B cell (primary cell): ENCODE results near the gene TOP2B. TPM values are rescaled to one million over a fixed set of nuclear protein-coding genes. Genes with fewer than 3 reads are reported as not detected.

Source experiments
- ATAC-seq: fragments of 200-7000 bp; cut with Tn5 transposase; one replicate; pipeline ENCODE4 v1.10.0; 2021; ENCODE audit warnings: low read depth, mild to moderate bottlenecking, moderate number of reproducible peaks, moderate library complexity
- CTCF ChIA-PET: fragments of 350-600 bp; sonication (Branson Sonifier 250); formaldehyde crosslinking; loops from one replicate; lab custom pipeline; 2021; ENCODE audit warnings: antibody characterized with exemption, inconsistent platforms; lab: Charles Lee
- POLR2A ChIA-PET: fragments of 350-600 bp; sonication (Branson Sonifier 250); formaldehyde crosslinking; loops from one replicate; lab custom pipeline; 2021; ENCODE audit warnings: antibody characterized with exemption; lab: Charles Lee
- DNase-seq: peaks from one replicate; pipeline ENCODE4 v3.0.0; 2013
- H2AFZ ChIP-seq: 2 replicates; pipeline ENCODE4 v1.6.1; 2012; ENCODE audit warnings: mild to moderate bottlenecking, low read depth, low read length; ENCODE audit not compliant: insufficient read depth, poor library complexity, severe bottlenecking
- H3K27ac ChIP-seq, 2 donors: 1 replicate in 1 of 2; 2 replicates in 1 of 2; pipeline ENCODE4 v1.5.1; 2012 to 2013; ENCODE audit warnings: low read length in 2 of 2, mild to moderate bottlenecking in 2 of 2, moderate library complexity in 1 of 2
- H3K27me3 ChIP-seq, 4 experiments: fragments of 200-600 bp in 1 of 4; sonication (generic) in 1 of 4; replicated peaks in 1 of 4; 1 replicate in 2 of 4; 2 replicates in 2 of 4; pipeline versions ENCODE4 v1.6.1 to v1.7.0; 2013 to 2016; ENCODE audit warnings: low read length in 3 of 4, mild to moderate bottlenecking in 2 of 4, mixed read lengths in 1 of 4, moderate library complexity in 1 of 4; ENCODE audit not compliant: insufficient read depth in 4 of 4, control insufficient read depth in 3 of 4; ENCODE audit errors: control extremely low read depth in 1 of 4
- H3K36me3 ChIP-seq, 2 experiments: replicated peaks in 1 of 2; 1 replicate in 1 of 2; 2 replicates in 1 of 2; pipeline versions ENCODE4 v1.6.1 to v1.7.1; 2013; ENCODE audit warnings: low read length in 1 of 2; ENCODE audit not compliant: insufficient read depth in 2 of 2, control insufficient read depth in 1 of 2; ENCODE audit errors: control extremely low read depth in 1 of 2, extremely low read depth in 1 of 2
- H3K4me1 ChIP-seq, 2 donors: fragments of 200-600 bp in 1 of 2; sonication (generic) in 1 of 2; 1 replicate in 1 of 2; 2 replicates in 1 of 2; pipeline versions ENCODE4 v1.5.1 to v1.6.1; 2013 to 2017; ENCODE audit warnings: low read length in 2 of 2; ENCODE audit not compliant: control insufficient read depth in 2 of 2, insufficient read depth in 2 of 2
- H3K4me2 ChIP-seq: replicated peaks from 2 replicates; pipeline ENCODE3; 2012; ENCODE audit warnings: mild to moderate bottlenecking, low read depth, low read length; ENCODE audit not compliant: poor library complexity, severe bottlenecking
- H3K4me3 ChIP-seq, 5 experiments: fragments of 200-600 bp in 1 of 5; sonication (generic) in 1 of 5; 1 replicate in 3 of 5; 2 replicates in 2 of 5; pipeline versions ENCODE4 v1.5.1 to v1.7.0; 2011 to 2016; ENCODE audit warnings: low read length in 4 of 5, mild to moderate bottlenecking in 4 of 5, low read depth in 2 of 5, control low read depth in 1 of 5, moderate library complexity in 1 of 5; ENCODE audit not compliant: insufficient read depth in 1 of 5; ENCODE audit errors: control extremely low read depth in 1 of 5, extremely low read depth in 1 of 5
- H3K79me2 ChIP-seq: fragments of 200-600 bp; sonication (generic); one replicate; pipeline ENCODE4 v1.6.0; 2016; ENCODE audit warnings: low read length; ENCODE audit not compliant: control insufficient read depth, insufficient read depth
- H3K9ac ChIP-seq: fragments of 200-600 bp; sonication (generic); 2 replicates; pipeline ENCODE4 v1.6.1; 2017; ENCODE audit warnings: mild to moderate bottlenecking, low read length, moderate library complexity
- H3K9me3 ChIP-seq, 3 donors: one replicate each; pipeline versions ENCODE4 v1.6.1 to v1.7.1; 2013; ENCODE audit warnings: low read length in 2 of 3; ENCODE audit not compliant: control insufficient read depth in 2 of 3, insufficient read depth in 1 of 3; ENCODE audit errors: control extremely low read depth in 1 of 3
- H4K20me1 ChIP-seq: 2 replicates; pipeline ENCODE4 v1.6.0; 2012; ENCODE audit warnings: mild to moderate bottlenecking, low read length; ENCODE audit not compliant: insufficient read depth, control insufficient read depth, poor library complexity, severe bottlenecking
- H3K27ac Mint-ChIP-seq: one replicate; pipeline ENCODE4 v1.8.0; 2021; ENCODE audit warnings: mixed read lengths
- H3K27me3 Mint-ChIP-seq: one replicate; pipeline ENCODE4 v1.8.0; 2021; ENCODE audit warnings: mixed read lengths
- H3K4me1 Mint-ChIP-seq: one replicate; pipeline ENCODE4 v1.8.0; 2021; ENCODE audit warnings: mixed read lengths
- H3K4me3 Mint-ChIP-seq: one replicate; pipeline ENCODE4 v1.8.0; 2021; ENCODE audit warnings: mixed read lengths
- H3K9me3 Mint-ChIP-seq: one replicate; pipeline ENCODE4 v1.8.0; 2022; ENCODE audit warnings: mixed read lengths; ENCODE audit not compliant: insufficient read depth
- CTCF ChIP-seq: fragments of 200-600 bp; IDR thresholded peaks from one replicate; pipeline ENCODE4 v1.8.0; 2022; ENCODE audit warnings: antibody characterized with exemption, mild to moderate bottlenecking
- EZH2 ChIP-seq: IDR thresholded peaks from 2 replicates; pipeline ENCODE4 v1.6.1; 2012; ENCODE audit warnings: borderline replicate concordance, low read depth, mild to moderate bottlenecking, moderate library complexity, low read length; ENCODE audit not compliant: insufficient read depth, poor library complexity, severe bottlenecking
- WGBS: methylation state at CpG from one replicate; pipeline ENCODE4 v1.1.5; 2013; ENCODE audit warnings: missing lambda C conversion rate; ENCODE audit not compliant: insufficient coverage; 5-methylcytosine and 5-hydroxymethylcytosine counted together
- intact Hi-C: fragments of 100-400 bp; cut with micrococcal nuclease; formaldehyde crosslinking; loops from one replicate; pipeline ENCODE4 v1.10.0; 2022
- polyA plus RNA-seq: library from polyadenylated mRNA; depleted of rRNA; stranded (reverse); fragments of >200 nt; gene quantifications from 2 replicates; pipeline ENCODE4 v1.2.3, GENCODE V29; 2012
- total RNA-seq, 2 donors: library from RNA; stranded (reverse); fragments of 120-200 nt in 1 of 2; gene quantifications; 1 replicate in 1 of 2; 2 replicates in 1 of 2; pipeline versions ENCODE4 v1.2.3 to v1.2.4, GENCODE V29; 2013 to 2022

Gene TOP2B
- total and polyA plus RNA-seq, 2 donors (not counting 1 experiment from before 2014, with no cell fraction given) = 22.2 to 149 TPM

- no peaks in the 10 kb centered on the region for H3K27me3 Mint-ChIP-seq
- Histone ChIP-seq H3K27ac (no peak overlapping the region), H3K9ac (no peak overlapping the region), H4K20me1 (no peaks in the 10 kb centered on the region), H3K4me3 (no peak overlapping the region), H3K9me3 (peaks cover 0 to 20% (median 12%) of the 10 kb centered on the region in 3 donors), H3K79me2 (peaks cover 19% of the 10 kb centered on the region), H3K4me1 (no peaks in the 10 kb centered on the region), H3K36me3 (no peaks in the 10 kb centered on the region), H2AFZ (no peak overlapping the region), H3K27me3 (no peaks in the 10 kb centered on the region), H3K4me2 (no peak overlapping the region)
- no peak for DNase-seq
- peaks cover 2% of the 10 kb centered on the region for H3K9me3 Mint-ChIP-seq
- CTCF ChIA-PET = no interaction called here
- intact Hi-C loops = no loop called here
- POLR2A ChIA-PET = no interaction called here
- ATAC-seq = no peak
- no peak overlapping the region for H3K27ac Mint-ChIP-seq
- TF ChIP-seq CTCF = no peak
- TF ChIP-seq EZH2 = no peak
- H3K4me3 Mint-ChIP-seq = no peak overlapping the region
- no peaks in the 10 kb centered on the region for H3K4me1 Mint-ChIP-seq
- WGBS = no CpG with 5 or more reads among the region's 2 CpGs
These were observed 12.4 kb upstream of the TOP2B start for GRCh38 chr3:25677121-25677520.

GRCh38 chr3:25674670-25675069, 10.0 kb upstream of the TOP2B start:
- no peaks in the 10 kb centered on the region for H3K27me3 ChIP-seq
- intact Hi-C loops = no loop called here
- H3K4me1 ChIP-seq = no peaks in the 10 kb centered on the region
- DNase-seq (no peak), ATAC-seq (no peak)
- CTCF ChIA-PET = interaction anchor here (1.5 kb wide), 1 partner anchor 182 kb away, joined by 3 read pairs; no protein-coding TSS in a partner anchor
- POLR2A ChIA-PET = no interaction called here
- no peaks in the 10 kb centered on the region for H3K36me3 ChIP-seq
- H3K4me2 ChIP-seq = no peak overlapping the region
- Mint-ChIP-seq H3K4me1 (no peaks in the 10 kb centered on the region), H3K27me3 (no peaks in the 10 kb centered on the region), H3K9me3 (peaks cover 2% of the 10 kb centered on the region), H3K27ac (no peak overlapping the region), H3K4me3 (no peak overlapping the region)
- H2AFZ ChIP-seq = no peak overlapping the region
- WGBS = 100% methylated on average over 1 of the region's 2 CpGs
- H3K79me2 ChIP-seq = peaks cover 23% of the 10 kb centered on the region
- TF ChIP-seq EZH2 = no peak
- TF ChIP-seq CTCF = no peak
- no peak overlapping the region for H3K27ac ChIP-seq
- no peak overlapping the region for H3K9ac ChIP-seq
- no peaks in the 10 kb centered on the region for H4K20me1 ChIP-seq
- H3K4me3 ChIP-seq = no peak overlapping the region
- peaks cover 0 to 20% (median 12%) of the 10 kb centered on the region in 3 donors for H3K9me3 ChIP-seq
